ENCODE data around the gene GPR161.

The GPR161 gene

DNA sequence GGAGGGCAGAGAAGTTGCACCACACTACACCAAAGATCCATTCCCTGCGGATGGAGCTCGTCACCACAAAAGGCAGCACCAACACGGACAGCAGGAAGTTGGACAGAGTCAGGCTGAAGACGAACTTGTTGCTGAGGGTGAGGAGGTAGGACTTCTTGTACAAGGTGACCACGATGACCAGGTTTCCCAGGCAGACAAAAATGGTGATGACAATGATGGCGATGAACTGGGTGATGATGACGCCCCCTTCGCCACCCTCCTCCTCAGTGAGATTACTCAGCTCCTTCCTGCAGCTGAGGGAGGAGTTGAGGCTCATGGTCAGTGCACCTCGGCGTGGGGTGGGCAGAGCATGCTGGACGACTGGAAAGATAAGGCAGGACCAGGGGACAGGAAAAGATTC is 32.2 kb downstream of the GPR161 start:
- no peak for DNase-seq

DNA sequence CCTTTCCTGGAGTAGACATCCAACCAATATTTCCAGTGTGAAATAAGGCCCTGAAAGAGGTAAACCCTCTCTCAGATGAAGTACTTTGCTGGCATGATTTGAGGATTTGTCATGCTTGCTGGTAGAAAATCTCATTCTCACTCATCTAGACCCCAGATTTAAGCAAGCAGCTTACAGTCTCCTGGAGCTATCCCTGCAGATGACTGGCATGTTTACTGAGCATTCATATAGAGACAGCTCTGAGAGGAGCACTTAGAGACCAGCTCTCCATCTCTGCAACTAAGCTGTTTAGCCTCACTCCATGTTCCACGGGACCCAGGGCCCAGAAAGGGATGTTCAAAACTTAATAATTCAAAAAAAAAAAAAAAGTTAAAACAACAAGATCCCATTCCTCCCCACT is 34.2 kb downstream of the GPR161 start:
- no peak for DNase-seq

- no peak for DNase-seq
Observed at GRCh38 chr1:168101336-168101735, 35.4 kb downstream of the GPR161 start.

DNA sequence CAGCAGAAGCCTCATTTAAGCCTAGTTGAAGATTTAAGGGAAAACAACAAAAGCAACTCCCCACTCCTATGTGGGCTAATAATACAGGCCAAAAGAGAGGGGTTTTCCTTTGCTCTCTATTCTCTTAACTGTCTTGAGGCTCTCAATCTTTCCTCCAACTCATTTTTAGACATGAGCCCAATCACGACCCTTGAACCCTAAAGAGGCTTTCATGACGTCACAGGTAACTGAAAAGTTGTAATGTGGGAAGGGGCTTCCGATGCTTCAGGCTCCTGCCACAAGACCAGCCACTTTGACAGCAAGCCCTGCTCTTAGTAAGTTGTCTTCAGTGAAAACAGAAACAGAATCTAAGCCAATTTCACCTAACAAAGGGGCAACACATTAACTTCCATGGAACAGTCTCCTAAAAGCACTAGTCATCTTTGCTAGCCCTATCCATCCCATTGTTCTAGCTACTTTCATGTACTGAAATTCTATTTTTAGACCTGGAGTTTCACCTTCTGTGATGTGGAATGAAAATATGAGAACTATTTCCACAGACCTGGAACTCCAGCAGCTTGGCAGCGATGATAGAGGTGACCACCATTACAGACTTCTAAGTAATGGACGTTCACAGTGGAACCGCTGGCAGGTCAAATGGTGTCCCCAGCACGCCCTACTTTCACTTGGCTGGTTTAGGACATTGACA is 36.3 kb downstream of the GPR161 start:
- DNase-seq, result no peak

- no peak for DNase-seq
Observed at GRCh38 chr1:168099337-168099801, 37.4 kb downstream of the GPR161 start.

DNA sequence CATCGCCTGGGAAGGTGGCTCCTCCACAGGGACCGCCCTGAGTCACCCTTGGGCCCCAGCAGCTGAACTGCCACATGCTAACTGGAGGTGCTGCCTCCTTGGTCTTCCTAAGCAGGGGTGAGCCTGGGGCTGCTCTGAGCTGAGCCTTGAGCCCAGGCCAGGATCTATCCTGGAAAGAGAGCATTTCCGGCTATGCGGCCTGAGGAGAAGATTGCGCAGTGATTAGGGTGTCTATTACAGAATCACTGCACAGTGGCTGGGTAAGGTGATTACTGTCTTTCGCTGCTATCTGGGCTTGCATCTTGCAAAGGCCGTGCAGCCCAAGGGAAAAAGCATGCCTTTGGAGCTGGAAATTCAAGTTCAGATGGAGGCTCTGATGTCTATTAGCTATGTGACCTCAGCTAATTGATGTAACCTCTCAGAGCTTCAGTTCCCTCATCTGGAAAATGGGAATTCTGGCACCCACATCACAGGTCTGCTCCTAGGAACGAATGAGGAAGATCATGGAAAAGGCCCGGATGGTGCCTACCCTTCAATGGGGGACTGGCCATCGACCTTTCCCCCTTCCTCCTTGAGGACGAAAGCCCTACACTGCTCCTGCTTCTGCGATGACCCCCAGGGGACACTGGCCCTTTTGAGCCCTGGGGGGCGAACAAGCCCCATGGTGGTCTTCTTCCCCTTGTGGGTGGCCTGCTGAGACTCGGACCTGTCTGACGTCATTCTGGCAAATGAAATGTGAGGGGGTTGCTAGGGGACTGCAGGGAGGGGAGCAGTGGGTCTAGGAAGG is 38.0 kb downstream of the GPR161 start:
- DNase-seq, result no peak

DNA sequence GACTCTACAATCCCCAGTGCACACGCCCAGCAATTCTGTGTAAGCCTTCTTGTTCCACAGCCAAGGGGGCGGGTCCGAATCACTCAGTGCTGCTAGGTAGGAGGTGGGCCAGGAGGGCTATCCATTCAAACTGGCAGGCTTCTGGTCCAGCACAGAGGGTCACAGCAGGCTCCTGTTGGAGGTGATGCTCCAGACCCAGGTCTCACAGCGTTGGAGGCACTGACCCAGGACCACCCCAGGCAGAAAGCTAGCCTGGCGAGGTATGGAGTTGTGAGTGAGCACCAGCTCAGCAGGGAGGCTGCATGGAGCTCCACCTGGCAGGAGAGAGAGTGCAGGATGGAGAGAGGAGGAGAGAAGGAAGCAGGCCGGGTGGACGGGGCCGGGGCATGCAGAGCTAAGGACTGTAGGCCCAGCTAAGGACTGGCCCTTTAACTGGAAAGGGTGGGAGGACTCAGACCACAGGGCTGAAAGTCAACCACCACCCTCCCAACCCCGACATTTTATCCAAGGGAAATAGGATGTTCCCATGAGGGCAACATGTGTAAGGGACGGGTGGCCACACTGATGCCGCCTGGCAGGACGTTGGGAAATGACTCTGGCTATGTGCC is 38.7 kb downstream of the GPR161 start:
- DNase-seq, result no peak

- no peak for DNase-seq
Observed at GRCh38 chr1:168096296-168097165, 40.2 kb downstream of the GPR161 start.

GRCh38 chr1:168095476-168095875 is 41.3 kb downstream of the GPR161 start:
- DNase-seq, result no peak

DNA sequence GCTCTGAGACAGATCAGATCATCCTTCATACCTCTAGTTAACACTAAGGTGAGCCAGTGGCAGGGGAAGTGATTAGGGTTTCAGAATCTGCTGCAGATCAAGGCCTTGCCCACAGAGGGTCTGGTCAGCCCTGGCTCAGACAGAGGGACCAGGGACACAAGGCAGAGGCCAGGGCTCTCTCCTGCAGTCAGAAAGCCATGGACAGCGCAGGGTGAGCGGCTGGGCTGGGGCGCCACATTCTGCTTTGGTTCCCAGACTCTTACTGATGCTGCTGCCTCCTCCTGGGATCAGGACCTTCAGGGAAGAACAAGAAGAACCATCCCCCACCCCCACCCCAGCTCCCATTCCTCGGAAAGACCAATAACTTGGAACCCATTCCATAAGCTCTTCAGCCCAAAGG is 43.1 kb downstream of the GPR161 start:
- DNase-seq, result no peak

- DNase-seq, result no peak
Observed at GRCh38 chr1:168092566-168093355, 44.0 kb downstream of the GPR161 start.

GRCh38 chr1:168091720-168092550 is 44.8 kb downstream of the GPR161 start:
- no peak for DNase-seq

DNA sequence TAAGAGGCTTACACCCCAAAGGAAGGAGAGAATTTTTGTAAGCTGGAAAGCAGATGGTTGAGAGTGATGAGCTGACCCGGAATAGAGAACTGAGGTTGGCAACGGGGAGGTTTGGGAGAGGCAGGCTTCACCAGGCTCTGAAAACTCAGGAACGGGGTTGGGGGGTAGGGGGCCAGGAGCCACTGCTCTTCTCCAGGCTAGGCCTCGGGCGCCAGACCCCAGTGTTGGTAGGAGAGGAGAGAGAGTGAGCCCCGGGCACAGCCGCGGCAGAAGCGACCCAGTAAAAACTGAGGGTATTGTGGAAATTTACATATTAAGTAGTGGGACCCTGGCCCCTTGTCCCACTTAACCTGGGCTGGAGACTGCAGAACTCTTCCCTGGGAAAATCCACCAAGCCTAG is 45.7 kb downstream of the GPR161 start:
- DNase-seq, result no peak

DNA sequence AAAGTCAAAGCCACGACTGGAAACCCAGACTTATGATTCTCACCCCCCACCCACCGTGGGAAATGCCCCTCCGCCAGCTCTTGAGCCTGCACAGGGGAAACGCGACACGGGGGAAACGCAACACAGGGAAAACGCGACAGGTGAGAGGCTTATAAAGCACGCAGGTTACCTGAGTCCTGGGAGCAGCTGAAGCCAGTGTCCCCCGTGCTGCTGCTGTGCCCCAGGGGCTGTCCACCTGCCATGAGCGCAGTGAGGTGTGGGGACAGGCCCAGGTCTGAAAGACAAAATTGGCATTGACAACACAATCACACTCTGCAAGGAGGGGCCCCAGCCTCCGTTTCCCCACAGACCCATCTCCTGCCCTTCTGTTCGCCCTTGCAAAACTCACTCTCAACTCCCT is 46.3 kb downstream of the GPR161 start:
- DNase-seq, result no peak

- DNase-seq, result no peak
Observed at GRCh38 chr1:168089979-168090337, 46.8 kb downstream of the GPR161 start.

- DNase-seq, result no peak
Observed at GRCh38 chr1:168089326-168089978, 47.3 kb downstream of the GPR161 start.

DNA sequence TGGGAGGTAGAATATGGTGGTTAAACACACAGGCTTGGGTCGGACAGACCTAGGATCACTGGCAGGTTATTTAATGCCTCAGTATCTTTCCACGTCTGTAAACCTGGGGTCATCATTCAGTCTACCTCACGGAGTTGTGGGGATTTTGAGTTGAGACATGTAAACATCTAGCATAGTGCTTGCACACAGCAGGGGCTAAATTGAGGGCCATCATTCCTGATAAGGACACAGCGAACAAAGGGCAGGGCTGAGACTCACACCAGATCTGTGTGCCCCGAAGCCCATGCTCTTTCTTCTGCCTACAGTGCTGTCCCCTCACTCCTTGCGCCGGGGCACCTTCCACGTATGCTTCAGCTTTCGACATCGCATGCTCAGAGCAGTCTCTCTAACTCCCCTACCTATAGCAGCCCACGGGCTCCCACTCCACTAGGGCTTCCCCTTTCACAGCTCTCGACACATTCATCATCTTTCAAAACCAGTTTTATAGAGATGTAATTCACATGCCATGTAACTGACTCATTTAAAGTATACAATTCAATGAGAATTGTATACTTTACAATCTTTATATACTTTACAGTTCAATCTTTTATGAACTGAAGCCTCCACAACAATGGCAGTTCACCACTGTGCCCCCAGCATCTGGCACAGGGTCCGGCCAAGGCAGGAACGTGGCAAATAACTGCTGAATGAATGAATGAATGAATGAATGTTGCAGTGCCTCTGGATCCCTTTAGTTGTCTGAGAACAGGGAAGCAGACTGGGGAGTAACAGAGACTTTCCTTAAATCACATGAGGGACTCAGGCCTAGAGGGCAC is 48.0 kb downstream of the GPR161 start:
- DNase-seq, result no peak

DNA sequence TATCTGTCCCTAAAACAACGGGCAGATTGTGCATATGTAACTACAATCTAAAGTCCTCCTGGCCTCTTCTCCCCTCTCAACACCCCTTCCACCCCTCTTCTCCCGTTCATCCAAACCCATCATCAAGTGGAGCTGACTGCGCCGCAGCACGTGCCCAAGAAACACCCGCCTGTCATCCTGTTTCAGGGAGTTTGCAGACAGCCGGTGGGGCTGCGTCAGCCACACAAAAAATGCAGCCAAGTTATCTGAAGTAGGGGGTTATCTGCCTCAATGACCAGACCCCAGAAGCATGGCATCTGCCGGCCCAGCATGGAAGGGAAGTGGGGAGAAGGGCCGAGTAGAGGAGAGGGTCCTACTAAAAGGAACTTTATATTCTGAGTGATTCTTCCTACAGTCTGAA is 49.0 kb downstream of the GPR161 start:
- DNase-seq, result no peak

DNA sequence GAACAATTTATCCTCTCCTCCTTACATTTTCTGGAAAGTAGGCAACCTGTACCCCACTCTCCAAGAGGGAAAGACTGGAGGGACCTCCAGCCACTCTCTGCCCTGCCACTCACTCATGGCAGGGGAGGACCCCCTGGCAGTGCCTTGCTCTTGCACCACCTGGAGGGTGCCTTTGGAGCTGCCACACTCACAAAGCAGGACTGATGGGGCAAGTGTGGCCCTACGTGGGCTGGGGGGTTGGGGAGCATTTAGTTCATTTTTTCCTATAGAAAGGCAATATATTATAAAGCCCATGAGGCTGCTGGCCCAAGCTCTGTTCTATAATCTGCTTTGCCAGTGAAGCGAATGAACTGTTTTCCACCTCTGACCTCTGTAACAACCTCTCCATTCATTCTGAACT is 50.3 kb downstream of the GPR161 start:
- DNase-seq, result no peak

GRCh38 chr1:168085401-168085872 is 51.3 kb downstream of the GPR161 start:
- no peak for DNase-seq
